ENCODE measurements around the gene ALK.

Gene ALK

GRCh38 chr2:29561628-29562027, 359.8 kb downstream of the ALK start:
- Histone ChIP-seq H3K4me3 (ENCODE audit: low read depth, low read length) (no peak overlapping the region), H3K9me3 (ENCODE audit: control insufficient read depth, insufficient read depth, low read length) (no peaks in the 10 kb centered on the region), H3K9ac (ENCODE audit: low read depth, low read length) (no peak overlapping the region), H3K36me3 (ENCODE audit: control insufficient read depth, insufficient read depth, low read length) (no peaks in the 10 kb centered on the region), H3K27ac (ENCODE audit: low read depth, low read length) (no peak overlapping the region), H3K27me3 (ENCODE audit: control insufficient read depth, insufficient read depth, low read length) (no peaks in the 10 kb centered on the region), H3K4me1 (ENCODE audit: control insufficient read depth, insufficient read depth, low read length) (no peaks in the 10 kb centered on the region)

DNA sequence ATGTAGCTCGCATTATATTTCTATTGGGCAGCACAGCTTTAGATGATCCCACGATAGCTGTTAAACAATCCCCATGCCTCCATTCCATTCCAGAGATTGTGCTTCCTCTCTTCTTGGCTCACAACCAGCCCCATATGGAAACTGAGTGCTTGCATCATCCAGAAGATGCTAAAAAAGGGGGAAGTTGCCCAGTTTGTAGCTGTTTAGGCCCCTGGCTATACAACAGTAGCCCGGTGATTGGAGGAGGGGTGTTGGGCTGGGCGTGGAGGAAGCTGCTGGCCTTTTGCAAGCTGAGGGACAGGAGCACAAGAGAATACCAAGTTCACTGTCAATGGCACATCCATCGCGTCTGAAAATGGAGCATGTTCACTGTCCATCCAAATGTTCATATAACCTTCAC, 360.2 kb downstream of the ALK start:
- no peaks in the 10 kb centered on the region for H3K9me3 ChIP-seq (ENCODE audit: control insufficient read depth, insufficient read depth, low read length)
- H3K4me1 ChIP-seq (ENCODE audit: control insufficient read depth, insufficient read depth, low read length) = no peaks in the 10 kb centered on the region
- H3K9ac ChIP-seq (ENCODE audit: low read depth, low read length) = no peak overlapping the region
- no peak overlapping the region for H3K27ac ChIP-seq (ENCODE audit: low read depth, low read length)
- no peak overlapping the region for H3K4me3 ChIP-seq (ENCODE audit: low read depth, low read length)
- no peaks in the 10 kb centered on the region for H3K27me3 ChIP-seq (ENCODE audit: control insufficient read depth, insufficient read depth, low read length)
- H3K36me3 ChIP-seq (ENCODE audit: control insufficient read depth, insufficient read depth, low read length) = no peaks in the 10 kb centered on the region

GRCh38 chr2:29560566-29560965, 360.8 kb downstream of the ALK start:
- H3K9ac ChIP-seq (ENCODE audit: low read depth, low read length) = no peak overlapping the region
- no peaks in the 10 kb centered on the region for H3K9me3 ChIP-seq (ENCODE audit: control insufficient read depth, insufficient read depth, low read length)
- H3K27me3 ChIP-seq (ENCODE audit: control insufficient read depth, insufficient read depth, low read length) = no peaks in the 10 kb centered on the region
- H3K4me3 ChIP-seq (ENCODE audit: low read depth, low read length) = no peak overlapping the region
- no peak overlapping the region for H3K27ac ChIP-seq (ENCODE audit: low read depth, low read length)
- H3K36me3 ChIP-seq (ENCODE audit: control insufficient read depth, insufficient read depth, low read length) = no peaks in the 10 kb centered on the region
- H3K4me1 ChIP-seq (ENCODE audit: control insufficient read depth, insufficient read depth, low read length) = no peaks in the 10 kb centered on the region

- H3K4me3 ChIP-seq (ENCODE audit: low read depth, low read length) = no peak overlapping the region
- H3K4me1 ChIP-seq (ENCODE audit: control insufficient read depth, insufficient read depth, low read length) = no peaks in the 10 kb centered on the region
- no peak overlapping the region for H3K27ac ChIP-seq (ENCODE audit: low read depth, low read length)
- no peaks in the 10 kb centered on the region for H3K9me3 ChIP-seq (ENCODE audit: control insufficient read depth, insufficient read depth, low read length)
- no peak overlapping the region for H3K9ac ChIP-seq (ENCODE audit: low read depth, low read length)
- H3K27me3 ChIP-seq (ENCODE audit: control insufficient read depth, insufficient read depth, low read length) = no peaks in the 10 kb centered on the region
- H3K36me3 ChIP-seq (ENCODE audit: control insufficient read depth, insufficient read depth, low read length) = no peaks in the 10 kb centered on the region
Measured at GRCh38 chr2:29560030-29560429, 361.4 kb downstream of the ALK start.

- Histone ChIP-seq H3K4me1 (ENCODE audit: control insufficient read depth, insufficient read depth, low read length) (peaks cover 2% of the 10 kb centered on the region; the same call in 1 of the 2 replicates), H3K27me3 (ENCODE audit: control insufficient read depth, insufficient read depth, low read length) (no peaks in the 10 kb centered on the region), H3K36me3 (ENCODE audit: control insufficient read depth, insufficient read depth, low read length) (no peaks in the 10 kb centered on the region), H3K27ac (ENCODE audit: low read depth, low read length) (no peak overlapping the region), H3K9me3 (ENCODE audit: control insufficient read depth, insufficient read depth, low read length) (no peaks in the 10 kb centered on the region), H3K4me3 (ENCODE audit: low read depth, low read length) (no peak overlapping the region), H3K9ac (ENCODE audit: low read depth, low read length) (no peak overlapping the region)
Measured at GRCh38 chr2:29559578-29559977, 361.8 kb downstream of the ALK start.

GRCh38 chr2:29558097-29558496, 363.3 kb downstream of the ALK start:
- no peak overlapping the region for H3K27ac ChIP-seq (ENCODE audit: low read depth, low read length)
- H3K27me3 ChIP-seq (ENCODE audit: control insufficient read depth, insufficient read depth, low read length) = no peaks in the 10 kb centered on the region
- no peak overlapping the region for H3K9ac ChIP-seq (ENCODE audit: low read depth, low read length)

GRCh38 chr2:29557268-29557667, 364.1 kb downstream of the ALK start:
- H3K9me3 ChIP-seq (ENCODE audit: control insufficient read depth, insufficient read depth, low read length) = no peaks in the 10 kb centered on the region
- H3K9ac ChIP-seq (ENCODE audit: low read depth, low read length) = no peak overlapping the region
- H3K27me3 ChIP-seq (ENCODE audit: control insufficient read depth, insufficient read depth, low read length) = no peaks in the 10 kb centered on the region
- H3K27ac ChIP-seq (ENCODE audit: low read depth, low read length) = no peak overlapping the region
- no peak overlapping the region for H3K4me3 ChIP-seq (ENCODE audit: low read depth, low read length)
- H3K4me1 ChIP-seq (ENCODE audit: control insufficient read depth, insufficient read depth, low read length) = peaks cover 16% of the 10 kb centered on the region
- H3K36me3 ChIP-seq (ENCODE audit: control insufficient read depth, insufficient read depth, low read length) = no peaks in the 10 kb centered on the region

More at GRCh38 chr2:29558097-29558496, 363.3 kb downstream of the ALK start:
- H3K36me3 ChIP-seq (ENCODE audit: control insufficient read depth, insufficient read depth, low read length) = no peaks in the 10 kb centered on the region
- no peaks in the 10 kb centered on the region for H3K9me3 ChIP-seq (ENCODE audit: control insufficient read depth, insufficient read depth, low read length)
- peaks cover 16% of the 10 kb centered on the region for H3K4me1 ChIP-seq (ENCODE audit: control insufficient read depth, insufficient read depth, low read length)
- no peak overlapping the region for H3K4me3 ChIP-seq (ENCODE audit: low read depth, low read length)

DNA sequence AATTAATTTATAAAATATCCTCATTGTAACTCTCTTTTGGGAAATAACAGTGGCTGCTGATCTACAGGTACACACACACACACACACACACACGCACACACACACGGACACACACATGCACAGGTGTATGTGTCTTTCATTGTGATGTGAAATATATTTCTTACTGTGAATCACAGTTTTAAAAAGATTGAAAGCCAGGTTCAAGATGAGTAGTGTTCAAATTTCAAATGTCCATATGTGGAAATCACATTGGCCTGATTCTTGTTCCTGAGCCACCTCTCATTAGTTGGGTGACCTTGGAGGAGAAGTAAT, 372.4 kb downstream of the ALK start:
- Histone ChIP-seq H3K36me3 (ENCODE audit: control insufficient read depth, insufficient read depth, low read length) (no peaks in the 10 kb centered on the region), H3K27me3 (ENCODE audit: control insufficient read depth, insufficient read depth, low read length) (no peaks in the 10 kb centered on the region), H3K4me3 (ENCODE audit: low read depth, low read length) (no peak overlapping the region), H3K27ac (ENCODE audit: low read depth, low read length) (no peak overlapping the region), H3K9me3 (ENCODE audit: control insufficient read depth, insufficient read depth, low read length) (no peaks in the 10 kb centered on the region), H3K4me1 (ENCODE audit: control insufficient read depth, insufficient read depth, low read length) (peaks cover 8% of the 10 kb centered on the region), H3K9ac (ENCODE audit: low read depth, low read length) (no peak overlapping the region)

- Histone ChIP-seq H3K4me1 (ENCODE audit: control insufficient read depth, insufficient read depth, low read length) (no peaks in the 10 kb centered on the region), H3K27me3 (ENCODE audit: control insufficient read depth, insufficient read depth, low read length) (no peaks in the 10 kb centered on the region), H3K9me3 (ENCODE audit: control insufficient read depth, insufficient read depth, low read length) (no peaks in the 10 kb centered on the region), H3K4me3 (ENCODE audit: low read depth, low read length) (no peak overlapping the region), H3K27ac (ENCODE audit: low read depth, low read length) (no peak overlapping the region), H3K36me3 (ENCODE audit: control insufficient read depth, insufficient read depth, low read length) (no peaks in the 10 kb centered on the region), H3K9ac (ENCODE audit: low read depth, low read length) (no peak overlapping the region)
Measured at GRCh38 chr2:29544917-29545316, 376.5 kb downstream of the ALK start.

DNA sequence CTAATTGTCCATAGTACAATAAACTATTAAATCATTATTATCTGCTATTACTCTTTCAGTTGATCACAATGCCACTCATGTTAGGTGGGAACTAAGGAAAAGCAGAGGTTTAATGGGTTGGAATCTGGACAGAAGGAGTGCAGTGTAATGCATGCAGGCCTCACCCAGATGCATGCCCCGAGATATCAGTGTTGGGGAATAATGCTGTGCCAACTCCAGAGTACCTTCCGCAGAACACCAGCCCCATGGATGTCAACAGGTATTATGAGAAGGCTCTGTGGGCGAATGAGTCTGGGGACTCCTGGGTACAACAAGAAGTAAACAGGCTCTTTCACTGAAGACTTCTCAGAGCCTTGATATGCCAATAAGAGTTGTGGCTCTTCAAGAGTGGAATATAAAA, 377.4 kb downstream of the ALK start:
- Histone ChIP-seq H3K9ac (ENCODE audit: low read depth, low read length) (no peak overlapping the region), H3K27ac (ENCODE audit: low read depth, low read length) (no peak overlapping the region), H3K4me3 (ENCODE audit: low read depth, low read length) (no peak overlapping the region), H3K9me3 (ENCODE audit: control insufficient read depth, insufficient read depth, low read length) (no peaks in the 10 kb centered on the region), H3K36me3 (ENCODE audit: control insufficient read depth, insufficient read depth, low read length) (no peaks in the 10 kb centered on the region), H3K27me3 (ENCODE audit: control insufficient read depth, insufficient read depth, low read length) (no peaks in the 10 kb centered on the region), H3K4me1 (ENCODE audit: control insufficient read depth, insufficient read depth, low read length) (no peaks in the 10 kb centered on the region)

DNA sequence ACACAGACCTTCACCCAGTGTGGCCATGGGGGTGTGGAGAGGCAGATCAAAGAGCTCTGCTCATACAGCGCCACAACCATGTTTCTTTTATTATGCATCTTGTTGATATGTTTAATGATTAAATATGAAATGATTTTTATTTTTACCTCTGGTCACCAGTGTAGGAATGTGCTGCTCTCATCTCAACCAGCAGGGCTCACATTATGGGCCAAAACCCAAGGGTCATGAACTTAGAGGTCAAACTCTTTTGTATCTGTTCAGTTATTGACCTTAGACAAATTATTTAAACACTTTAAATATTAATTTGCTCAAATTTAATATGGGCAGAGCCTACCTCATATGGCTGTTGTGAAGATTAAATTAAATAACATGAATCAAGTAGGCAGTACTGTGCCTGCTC, 386.2 kb downstream of the ALK start:
- Histone ChIP-seq H3K27ac (ENCODE audit: low read depth, low read length) (no peak overlapping the region), H3K9me3 (ENCODE audit: control insufficient read depth, insufficient read depth, low read length) (no peaks in the 10 kb centered on the region), H3K36me3 (ENCODE audit: control insufficient read depth, insufficient read depth, low read length) (no peaks in the 10 kb centered on the region), H3K4me1 (ENCODE audit: control insufficient read depth, insufficient read depth, low read length) (no peaks in the 10 kb centered on the region), H3K27me3 (ENCODE audit: control insufficient read depth, insufficient read depth, low read length) (no peaks in the 10 kb centered on the region), H3K9ac (ENCODE audit: low read depth, low read length) (no peak overlapping the region), H3K4me3 (ENCODE audit: low read depth, low read length) (no peak overlapping the region)

DNA sequence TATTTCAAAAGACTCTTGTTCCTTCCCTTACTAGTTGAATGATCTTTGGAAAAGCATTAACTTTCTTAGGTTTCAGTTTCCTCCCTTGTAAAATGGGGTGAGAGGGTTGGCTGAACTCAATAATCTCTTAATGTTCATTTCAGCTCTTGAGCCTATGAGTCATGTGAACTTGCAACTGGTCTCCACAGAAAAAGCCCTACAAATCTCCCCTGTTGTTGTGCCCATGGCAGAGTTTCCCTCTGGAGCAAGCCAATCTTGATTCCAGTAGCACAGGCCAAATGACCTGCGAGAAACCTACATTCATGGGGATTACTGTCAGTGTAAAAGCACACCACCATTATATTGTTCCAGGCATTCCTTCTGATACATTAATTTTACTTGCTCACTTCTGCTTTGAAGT, 388.9 kb downstream of the ALK start:
- H3K9ac ChIP-seq (ENCODE audit: low read depth, low read length) = no peak overlapping the region
- no peaks in the 10 kb centered on the region for H3K27me3 ChIP-seq (ENCODE audit: control insufficient read depth, insufficient read depth, low read length)
- no peaks in the 10 kb centered on the region for H3K36me3 ChIP-seq (ENCODE audit: control insufficient read depth, insufficient read depth, low read length)
- no peaks in the 10 kb centered on the region for H3K4me1 ChIP-seq (ENCODE audit: control insufficient read depth, insufficient read depth, low read length)
- H3K4me3 ChIP-seq (ENCODE audit: low read depth, low read length) = no peak overlapping the region
- no peaks in the 10 kb centered on the region for H3K9me3 ChIP-seq (ENCODE audit: control insufficient read depth, insufficient read depth, low read length)
- H3K27ac ChIP-seq (ENCODE audit: low read depth, low read length) = no peak overlapping the region

Measured in HUES48 (cell line).